PFSK-1 (cell line): ENCODE data around the gene PIK3CD.

Experiments used
- POLR2AphosphoS5 ChIP-seq: IDR thresholded peaks from 2 replicates; pipeline ENCODE4 v1.6.1; 2012; ENCODE audit warnings: low read depth, mild to moderate bottlenecking, control low read depth, low read length, moderate library complexity
- SIN3A ChIP-seq: IDR thresholded peaks from 2 replicates; pipeline ENCODE4 v1.6.1; 2012; ENCODE audit warnings: mild to moderate bottlenecking, low read length, moderate library complexity, borderline replicate concordance; ENCODE audit not compliant: insufficient read depth

DNA sequence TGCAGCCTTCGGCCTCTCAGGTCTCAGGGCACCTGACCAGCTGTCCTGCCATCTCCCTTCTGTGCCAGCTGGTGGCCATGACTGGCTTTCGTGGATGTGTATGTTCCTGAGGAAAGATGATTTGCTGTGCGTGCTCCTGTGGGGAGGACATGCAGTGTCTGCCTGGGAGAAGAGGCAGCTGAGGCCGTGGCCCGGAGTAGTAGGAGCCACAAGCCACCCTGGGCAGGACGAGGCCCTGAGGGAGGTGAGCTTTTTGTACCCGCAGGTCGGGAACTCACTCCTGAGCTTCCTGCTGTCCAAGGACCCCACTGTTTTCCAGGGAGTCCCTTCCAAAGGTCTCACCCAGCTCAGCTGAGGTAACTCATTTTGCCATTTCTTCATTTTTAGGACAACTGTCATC lies 58.5 kb downstream of the PIK3CD start:
- no peak for TF ChIP-seq POLR2AphosphoS5
- TF ChIP-seq SIN3A: no peak
